HG03066 (cell line): ENCODE measurements around the gene ADIPOQ.
"Not testable (repeated sequence)": the region's sequence is repeated elsewhere in the genome, so short reads cannot be mapped to it uniquely, and the experiment has no call there.

Experiments used
- ATAC-seq: cut with Tn5 transposase; IDR thresholded peaks from one replicate; pipeline ENCODE4 v1.9.1; 2021; ENCODE audit warnings: low read depth; ENCODE audit not compliant: unreplicated experiment

ADIPOQ gene

DNA sequence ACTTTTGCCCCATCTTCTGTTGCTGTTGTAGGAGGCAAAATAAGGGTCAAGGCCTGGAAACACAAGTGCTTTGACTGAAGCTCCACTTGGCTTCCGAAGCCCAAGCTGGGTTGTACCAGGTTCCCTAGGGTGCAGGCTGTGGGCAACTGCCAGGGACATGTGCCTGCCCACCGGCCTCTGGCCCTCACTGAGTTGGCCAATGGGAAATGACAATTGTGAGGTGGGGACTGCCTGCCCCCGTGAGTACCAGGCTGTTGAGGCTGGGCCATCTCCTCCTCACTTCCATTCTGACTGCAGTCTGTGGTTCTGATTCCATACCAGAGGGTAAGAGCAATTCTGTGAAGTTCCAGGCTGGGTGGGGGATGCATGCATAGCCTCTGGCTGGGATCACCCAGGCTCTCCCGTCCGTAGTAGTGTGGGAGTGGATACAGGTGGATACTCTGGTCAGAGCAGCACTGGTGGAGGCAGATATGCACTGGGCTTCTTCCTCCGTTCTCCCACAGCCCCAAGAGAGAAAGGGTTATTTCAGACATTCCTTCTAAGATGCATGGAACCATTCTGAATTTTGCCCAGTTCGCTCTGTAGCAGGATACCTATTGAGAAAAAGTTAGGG lies at the start of gene ADIPOQ:
TSS of gene ADIPOQ (plus strand) at position 285 of the 613 bp plus-strand sequence. CDS start 10,349 bp downstream, outside the sequence.
- ATAC-seq = no peak

DNA sequence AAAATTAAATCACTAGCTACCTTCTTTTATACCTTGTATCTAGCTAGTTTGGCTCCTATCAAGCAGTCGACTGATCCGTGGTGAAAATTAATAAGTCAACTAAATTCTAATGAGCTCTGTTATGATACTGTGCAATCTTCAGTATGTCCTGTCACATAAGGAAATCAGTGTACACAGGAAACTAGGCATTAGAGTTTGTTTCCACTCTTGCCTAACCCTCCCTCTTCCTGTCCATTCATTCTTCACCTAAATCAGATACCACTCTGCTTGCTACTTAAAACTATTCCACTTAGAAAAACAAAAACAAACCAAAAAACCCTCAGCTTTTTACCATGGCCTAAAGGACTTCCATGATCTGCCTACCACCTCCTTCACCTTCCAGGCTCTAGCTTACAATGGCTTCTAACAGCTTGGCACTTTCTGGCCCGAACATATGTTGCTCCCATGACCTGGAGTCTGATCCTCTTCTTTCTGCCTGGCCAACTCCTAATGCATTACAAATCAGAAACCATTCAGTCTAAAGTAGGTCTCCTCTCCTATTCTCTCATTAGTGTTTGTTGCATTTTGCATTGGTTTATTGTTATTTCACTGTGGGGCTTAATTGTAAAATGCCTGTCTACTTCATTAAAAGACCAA lies 44.2 kb upstream of the ADIPOQ start:
- no peak for ATAC-seq

DNA sequence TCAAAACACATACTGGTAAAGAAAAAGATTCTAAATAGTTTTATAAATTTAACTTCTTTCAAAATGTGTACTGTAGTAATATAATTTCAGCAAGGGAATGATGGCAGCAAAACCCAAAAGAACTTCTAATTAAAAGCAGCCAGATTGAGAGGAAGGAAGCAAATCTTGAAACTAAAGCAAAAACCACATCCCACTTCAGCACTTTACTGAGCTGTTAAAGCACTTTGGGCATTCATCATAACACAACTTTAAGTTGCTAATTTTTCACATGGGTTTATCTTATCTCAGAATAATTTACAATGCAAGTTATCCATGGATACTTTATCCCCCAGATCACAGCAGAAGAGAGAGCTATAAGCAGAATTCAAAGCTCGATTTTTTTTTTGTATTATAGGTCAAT lies 42.2 kb upstream of the ADIPOQ start:
- no peak for ATAC-seq

DNA sequence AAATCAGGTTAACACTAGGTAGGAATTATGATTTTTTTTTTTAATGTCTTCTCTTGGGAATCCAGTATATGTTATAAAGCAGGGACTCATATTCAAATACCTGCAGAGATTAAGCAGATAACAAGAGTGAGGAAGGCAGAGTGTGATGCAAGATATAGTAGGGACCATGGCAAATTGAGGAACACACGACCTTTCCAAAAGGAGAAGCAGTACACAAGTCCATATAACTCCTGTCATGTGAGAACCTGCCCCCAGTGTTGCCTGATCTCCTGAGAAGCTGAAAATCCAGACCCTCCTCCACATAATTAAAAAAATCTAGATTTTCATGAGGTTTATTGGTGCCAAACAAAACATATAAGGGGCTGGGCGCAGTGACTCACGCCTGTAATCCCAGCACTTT lies 39.8 kb upstream of the ADIPOQ start:
- no peak for ATAC-seq

DNA sequence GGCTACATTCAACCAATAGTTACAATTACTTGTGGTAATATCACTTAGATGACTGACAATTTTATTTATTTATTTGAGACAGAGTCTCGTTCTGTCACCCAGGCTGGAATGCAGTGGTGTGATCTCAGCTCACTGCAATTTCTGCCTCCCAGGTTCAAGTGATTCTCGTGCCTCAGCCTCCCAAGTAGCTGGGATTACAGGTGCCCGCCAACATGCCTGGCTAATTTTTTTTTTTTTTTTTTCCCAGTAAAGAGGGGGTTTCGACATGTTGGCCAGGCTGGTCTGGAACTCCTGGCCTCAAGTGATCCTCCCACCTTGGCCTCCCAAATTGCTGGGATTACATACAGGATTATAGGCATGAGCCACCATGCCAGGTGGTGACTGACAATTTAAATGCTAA lies 39.1 kb upstream of the ADIPOQ start:
- ATAC-seq = not testable (repeated sequence)

GRCh38 chr3:186806089-186807055 lies 36.1 kb upstream of the ADIPOQ start, which contains the start of gene RFC4:
RFC4 (minus strand) TSS chr3:186806482; CDS start chr3:186804713, 1,769 bp downstream.
- ATAC-seq = peak; percentile 95

DNA sequence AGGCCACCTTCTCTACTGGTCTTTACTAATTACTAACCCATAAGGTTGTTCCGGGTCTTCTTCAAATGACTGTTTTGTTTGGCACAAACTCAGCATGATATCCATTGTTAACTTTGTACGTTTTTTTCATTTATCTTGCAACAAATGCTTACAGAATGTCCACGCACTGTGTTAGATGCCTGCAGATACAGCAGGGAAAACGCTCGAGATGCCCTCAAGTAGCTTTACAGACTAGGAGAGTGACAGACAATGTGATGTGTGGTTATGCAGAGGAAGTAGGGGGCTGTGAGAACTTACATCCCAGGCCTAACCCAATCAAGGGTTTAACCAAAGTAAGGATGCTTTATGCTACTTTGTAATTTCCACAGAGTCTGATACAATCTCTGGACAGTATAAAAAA lies 35.3 kb upstream of the ADIPOQ start:
- no peak for ATAC-seq

DNA sequence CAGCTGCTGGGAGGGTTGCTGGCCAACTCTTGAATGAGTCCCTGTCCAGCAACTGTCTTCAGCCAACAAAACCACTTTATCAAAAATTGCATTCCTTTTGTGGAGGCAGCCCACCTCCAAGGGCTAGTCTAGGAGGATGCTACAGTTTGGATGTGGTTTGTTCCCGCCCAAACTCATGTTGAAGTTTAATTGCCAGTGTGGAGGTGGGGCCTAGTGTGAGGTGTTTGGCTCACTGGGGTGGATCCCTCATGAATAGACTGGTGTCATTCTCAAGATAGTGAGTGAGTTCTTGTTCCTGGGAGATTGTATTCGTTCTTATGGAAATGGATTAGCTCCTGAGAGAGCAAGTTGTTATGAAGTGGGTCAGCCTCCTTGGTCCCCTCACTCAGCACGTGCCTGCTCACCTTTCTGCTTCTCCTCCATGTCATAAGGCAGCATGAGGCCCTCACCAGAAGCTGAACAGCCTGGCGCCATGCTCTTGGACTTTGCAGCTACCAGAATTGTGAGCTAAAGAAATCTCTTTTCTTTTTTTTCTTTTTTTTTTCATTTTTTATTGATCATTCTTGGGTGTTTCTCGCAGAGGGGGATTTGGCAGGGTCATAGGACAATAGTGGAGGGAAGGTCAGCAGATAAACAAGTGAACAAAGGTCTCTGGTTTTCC lies 32.0 kb upstream of the ADIPOQ start:
- no peak for ATAC-seq

GRCh38 chr3:186811313-186811712 lies 31.2 kb upstream of the ADIPOQ start:
- not testable (repeated sequence) for ATAC-seq

DNA sequence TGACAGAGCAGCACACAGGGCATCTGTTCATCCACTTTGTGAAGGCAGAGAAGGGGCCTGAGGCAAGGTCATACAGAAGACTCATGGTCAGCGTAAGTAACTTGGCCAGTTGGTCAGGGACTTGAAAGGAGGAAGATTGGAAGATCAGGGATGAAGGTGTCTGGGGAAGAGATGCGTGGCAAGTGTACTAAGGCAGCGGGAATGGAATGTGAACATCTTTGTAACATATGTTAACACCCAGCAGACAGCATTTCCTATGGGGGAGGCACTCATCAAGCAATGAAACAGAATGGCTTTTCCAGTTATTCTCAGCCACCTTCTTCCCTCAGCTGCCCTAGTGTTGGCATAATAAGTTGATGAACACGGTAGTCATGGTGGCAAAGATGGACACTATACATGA lies 28.4 kb upstream of the ADIPOQ start:
- no peak for ATAC-seq

DNA sequence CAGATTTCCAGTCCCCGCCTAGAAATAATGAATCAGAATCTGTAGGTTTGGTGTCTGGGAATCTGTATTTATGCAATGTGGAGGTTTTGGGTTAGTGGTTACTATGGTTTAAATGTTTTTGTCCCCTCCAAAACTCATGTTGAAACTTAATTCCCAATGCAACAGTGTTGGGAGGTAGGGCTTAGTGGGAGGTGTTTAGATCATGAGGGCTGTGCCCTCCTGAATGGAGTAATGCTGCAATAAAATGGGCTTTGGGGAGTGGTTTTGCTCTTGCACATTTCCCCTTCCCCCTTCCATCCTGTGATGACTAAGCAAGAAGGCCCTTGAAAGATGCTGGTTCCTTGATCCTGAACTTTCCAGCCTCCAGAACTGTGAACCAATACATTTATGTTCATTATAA lies 27.1 kb upstream of the ADIPOQ start:
- ATAC-seq = no peak

DNA sequence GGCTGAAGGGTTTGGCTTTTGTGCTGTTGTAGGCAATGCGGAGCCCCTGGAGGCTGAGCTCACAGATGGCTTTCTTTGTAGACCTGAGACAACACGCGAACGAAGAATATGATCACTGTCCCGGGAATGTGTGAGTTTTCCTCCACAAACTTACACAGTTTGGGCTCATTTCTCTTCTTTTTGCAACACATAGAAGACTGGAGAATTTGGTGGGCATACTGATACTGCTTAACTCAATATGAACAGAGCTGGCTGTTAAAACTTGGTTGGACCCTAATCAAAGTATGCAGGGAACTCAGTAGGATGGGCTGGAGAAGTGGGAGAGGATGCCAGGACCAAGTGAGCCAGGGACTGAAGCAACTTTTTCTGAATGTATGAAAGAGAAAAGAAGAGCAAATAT lies 24.0 kb upstream of the ADIPOQ start:
- ATAC-seq = no peak

DNA sequence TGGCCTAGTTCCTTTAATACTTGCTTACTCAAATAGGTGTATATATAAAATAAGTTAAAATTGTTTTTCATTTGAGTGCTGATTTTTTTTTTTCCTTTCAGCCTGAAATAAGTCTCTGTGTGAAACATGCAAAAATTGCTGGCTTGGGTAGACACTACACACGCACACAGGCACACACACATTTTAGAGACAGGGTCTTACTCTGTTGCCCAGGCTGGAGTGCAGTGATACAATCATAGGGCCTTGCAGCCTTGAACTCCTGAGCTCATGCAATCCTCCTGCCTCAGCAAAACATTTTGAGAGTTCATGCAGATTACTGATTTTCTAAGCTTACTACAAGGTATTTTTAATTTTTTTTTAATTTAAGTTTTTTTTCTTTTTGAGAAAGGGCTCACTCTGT lies 23.6 kb upstream of the ADIPOQ start:
- no peak for ATAC-seq

- ATAC-seq = no peak
These were observed 20.8 kb upstream of the ADIPOQ start for GRCh38 chr3:186821429-186822387.

DNA sequence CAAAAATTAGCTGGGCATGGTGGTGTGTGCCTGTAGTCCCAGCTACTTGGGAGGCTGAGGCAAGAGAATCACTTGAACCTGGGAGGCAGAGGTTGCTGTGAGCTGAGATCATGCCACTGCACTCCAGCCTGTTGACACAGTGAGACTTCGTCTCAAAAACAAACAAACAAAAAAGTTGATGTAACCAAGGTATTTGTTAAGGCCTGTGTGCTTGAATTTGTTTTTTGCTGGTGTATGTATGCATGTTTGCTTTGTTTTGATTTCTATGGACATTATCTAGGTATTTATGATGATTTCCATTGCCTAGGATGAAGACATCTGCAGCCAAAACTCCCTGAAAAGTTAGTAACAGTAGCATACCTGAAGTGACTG lies 20.1 kb upstream of the ADIPOQ start:
- ATAC-seq = not testable (repeated sequence)

DNA sequence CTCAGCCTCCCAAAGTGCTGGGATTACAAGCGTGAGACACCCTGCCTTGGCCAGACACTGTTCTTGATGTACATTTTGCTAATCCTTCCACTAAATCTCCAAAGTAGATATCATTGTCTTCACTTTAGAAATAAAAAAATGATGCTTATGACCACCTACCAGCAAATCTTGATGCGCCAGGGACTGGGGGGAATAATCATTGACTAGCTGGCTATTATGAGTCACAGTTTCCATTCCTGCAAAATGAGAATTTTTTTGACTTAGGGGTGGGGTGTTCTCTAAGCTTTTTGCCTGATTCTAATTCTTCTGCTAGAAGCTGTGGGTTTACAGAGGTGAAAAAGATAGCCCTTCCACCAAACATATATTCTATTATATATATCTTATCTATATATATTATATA lies 19.1 kb upstream of the ADIPOQ start:
- no peak for ATAC-seq

- no peak for ATAC-seq
These were observed 17.9 kb upstream of the ADIPOQ start for GRCh38 chr3:186824430-186825139.

DNA sequence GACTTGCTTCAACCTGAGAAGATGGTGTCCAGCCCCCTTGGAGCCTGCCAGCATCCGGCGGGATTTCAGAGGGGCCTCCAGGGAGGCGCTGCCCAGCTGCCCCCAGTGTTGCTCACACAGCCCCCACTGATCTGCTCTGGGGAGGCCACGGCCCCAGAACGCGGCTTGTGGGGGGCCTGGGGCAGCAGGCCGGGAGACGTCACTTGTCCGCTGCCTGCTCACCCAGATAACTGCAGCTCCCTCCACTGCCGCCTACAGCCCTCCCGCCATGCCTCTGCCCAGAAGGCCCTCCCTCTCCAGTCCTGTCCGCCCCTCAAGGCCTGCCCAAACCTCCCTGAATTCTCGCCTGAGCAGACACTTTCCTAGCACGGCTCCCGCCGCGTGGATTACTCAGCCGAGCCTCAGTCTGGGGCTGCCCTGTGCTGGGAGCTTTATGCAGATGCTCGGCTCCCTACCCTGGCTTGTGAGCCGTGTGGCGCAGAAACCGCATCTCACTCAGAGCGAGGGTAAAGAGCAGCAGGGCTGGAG lies 17.2 kb upstream of the ADIPOQ start:
- ATAC-seq = no peak

GRCh38 chr3:186825872-186826409 lies 16.6 kb upstream of the ADIPOQ start:
- ATAC-seq = no peak
